Midbrain (tissue), 1 donor: ENCODE data around the gene ATM.
A peak's percentile ranks its signal among the peaks of the same experiment; 100 is the strongest.
"Not testable (repeated sequence)": the region's sequence is repeated elsewhere in the genome, so short reads cannot be mapped to it uniquely, and the experiment has no call there.

Source experiments
- DNase-seq: peaks from one replicate; lab custom pipeline; 2025; lab: John Stamatoyannopoulos, UW

Gene ATM

GRCh38 chr11:108286956-108287355 lies 64.1 kb downstream of the ATM start:
- no peak for DNase-seq

GRCh38 chr11:108289066-108289465 lies 66.2 kb downstream of the ATM start:
- not testable (repeated sequence) for DNase-seq

GRCh38 chr11:108289699-108290098 lies 66.8 kb downstream of the ATM start:
- DNase-seq = no peak

GRCh38 chr11:108293229-108293628 lies 70.4 kb downstream of the ATM start:
- no peak for DNase-seq

DNA sequence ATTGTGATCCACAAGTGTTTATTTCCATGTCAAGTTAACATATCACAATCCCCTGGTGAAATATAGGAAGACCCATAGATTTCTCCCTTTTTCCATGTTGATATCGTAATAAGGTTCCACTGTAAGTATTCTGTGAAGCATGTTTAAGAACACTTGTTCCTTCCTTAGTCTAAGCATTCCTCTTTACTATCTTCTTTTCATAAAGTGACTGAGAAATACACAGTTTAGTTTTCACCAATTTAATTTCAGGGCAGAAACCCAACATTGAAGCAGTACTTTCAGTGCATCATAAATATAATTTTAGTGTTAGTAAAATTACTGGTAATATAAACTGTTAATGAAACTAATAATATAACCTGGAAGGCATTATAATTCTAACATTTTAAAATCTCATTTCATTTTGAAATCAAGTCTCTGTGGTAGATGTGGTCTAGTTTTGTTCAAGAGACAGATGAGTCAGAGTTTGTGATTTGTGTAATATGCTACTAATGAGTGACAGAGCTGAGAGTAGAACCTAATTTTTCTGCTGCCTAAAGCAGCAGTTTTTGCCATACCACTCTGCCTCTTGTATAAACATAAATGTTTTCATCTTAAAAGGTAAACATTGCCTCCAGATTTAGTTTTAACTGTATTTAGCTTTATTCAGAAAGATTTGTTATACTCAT lies 79.4 kb downstream of the ATM start:
- DNase-seq = no peak

DNA sequence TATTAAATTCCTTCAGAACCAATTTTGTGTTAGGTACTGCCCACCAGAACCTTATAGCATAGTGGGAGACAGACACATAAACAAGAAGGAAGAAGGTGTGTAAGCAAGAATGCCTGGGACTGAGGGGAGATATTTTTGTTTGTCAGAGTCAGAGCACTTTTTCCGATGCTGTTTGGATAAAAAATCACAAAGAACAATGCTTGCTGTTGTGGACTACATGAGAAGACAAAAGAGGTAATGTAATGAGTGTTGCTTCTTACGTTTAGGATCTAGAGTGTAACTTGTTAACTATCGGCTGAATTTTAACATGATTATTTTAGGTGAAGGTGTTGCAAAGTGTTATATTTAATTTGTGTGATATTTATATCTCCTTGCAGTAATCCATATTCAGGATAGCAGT lies 84.9 kb downstream of the ATM start:
- peak; percentile 20 for DNase-seq

- DNase-seq = no peak
Observed at GRCh38 chr11:108313444-108313843, 90.6 kb downstream of the ATM start.

DNA sequence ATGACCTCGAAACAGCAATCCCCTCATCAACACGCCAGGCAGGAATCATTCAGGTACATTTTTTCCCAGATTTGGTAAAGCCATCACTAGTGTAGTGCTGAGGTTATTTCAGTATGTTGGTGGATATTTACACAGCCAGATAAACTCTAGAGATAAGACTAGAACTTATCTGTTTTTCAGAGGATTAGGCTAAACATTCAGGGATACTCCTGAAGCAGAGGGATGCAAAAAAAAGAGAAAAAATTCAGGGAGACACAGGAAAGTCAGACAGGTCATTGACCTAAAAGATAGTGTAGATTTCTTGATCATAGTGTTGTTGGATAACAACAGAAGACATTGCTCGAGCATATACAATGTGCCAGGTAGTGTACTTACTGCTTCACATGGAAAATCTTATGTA lies 93.2 kb downstream of the ATM start:
- no peak for DNase-seq

- no peak for DNase-seq
Observed at GRCh38 chr11:108319541-108320145, 96.8 kb downstream of the ATM start.

DNA sequence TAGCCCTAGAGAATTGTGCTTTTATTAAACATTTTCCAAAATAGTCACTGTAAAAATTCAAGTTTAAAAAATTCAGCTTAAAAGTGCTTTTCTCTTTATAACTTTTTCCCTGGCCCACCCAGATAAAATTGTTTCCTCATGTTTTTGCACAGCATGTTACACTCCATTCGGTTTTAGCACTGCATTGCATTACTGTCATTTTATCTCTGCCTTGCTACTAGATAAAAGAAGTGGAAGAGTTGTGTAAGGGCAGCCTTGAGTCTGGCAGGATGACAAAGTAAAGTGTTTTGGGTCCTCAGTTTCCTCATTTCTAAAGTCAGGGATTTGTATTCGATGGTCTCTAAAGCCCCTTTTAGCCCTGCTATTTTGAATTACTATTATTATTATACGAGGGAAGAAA lies 99.8 kb downstream of the ATM start:
- no peak for DNase-seq

GRCh38 chr11:108324587-108324986 lies 101.7 kb downstream of the ATM start:
- DNase-seq = no peak

DNA sequence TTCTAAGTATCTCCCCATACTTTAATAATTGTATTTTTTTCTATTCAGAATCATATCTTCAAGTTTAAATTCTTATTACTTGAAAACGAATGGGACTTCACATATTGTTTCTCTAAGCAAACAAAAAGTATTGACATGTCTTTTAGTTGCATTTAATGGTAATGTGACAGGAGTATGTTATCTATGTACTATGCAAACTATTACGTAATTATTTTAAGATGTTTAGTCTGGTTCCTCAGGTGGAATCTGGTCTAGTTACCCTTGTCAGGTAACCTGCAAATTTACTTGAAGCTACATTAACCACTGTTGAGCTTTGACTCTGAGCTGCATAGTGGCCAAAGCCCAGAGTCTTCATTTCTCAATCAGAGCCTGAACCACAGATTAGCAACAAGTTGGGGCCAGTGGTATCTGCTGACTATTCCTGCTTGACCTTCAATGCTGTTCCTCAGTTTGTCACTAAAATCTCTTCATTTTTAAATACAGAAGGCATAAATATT lies 110.6 kb downstream of the ATM start:
- no peak for DNase-seq

GRCh38 chr11:108338750-108339149 lies 115.9 kb downstream of the ATM start:
- no peak for DNase-seq

DNA sequence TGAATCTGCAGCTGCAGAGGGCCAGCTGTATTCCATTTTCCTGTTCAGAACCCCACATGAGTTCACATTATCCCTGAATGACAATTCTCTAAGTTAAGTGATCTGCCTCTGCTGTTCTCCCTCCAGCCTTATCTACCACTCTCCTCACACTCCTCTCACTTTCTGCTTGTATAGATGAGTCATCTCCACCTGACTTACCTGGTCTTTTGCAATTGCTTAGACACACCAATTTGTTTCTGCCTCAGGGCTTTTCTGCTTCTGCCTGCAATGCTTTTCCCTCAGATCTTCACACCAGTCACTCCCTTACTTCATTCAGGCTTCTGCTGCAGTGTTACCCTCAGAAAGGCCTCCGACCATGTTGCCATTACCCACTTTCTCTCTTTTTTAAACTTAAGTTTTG lies 118.1 kb downstream of the ATM start:
- DNase-seq = no peak

- DNase-seq = no peak
Observed at GRCh38 chr11:108341654-108342053, 118.8 kb downstream of the ATM start.

DNA sequence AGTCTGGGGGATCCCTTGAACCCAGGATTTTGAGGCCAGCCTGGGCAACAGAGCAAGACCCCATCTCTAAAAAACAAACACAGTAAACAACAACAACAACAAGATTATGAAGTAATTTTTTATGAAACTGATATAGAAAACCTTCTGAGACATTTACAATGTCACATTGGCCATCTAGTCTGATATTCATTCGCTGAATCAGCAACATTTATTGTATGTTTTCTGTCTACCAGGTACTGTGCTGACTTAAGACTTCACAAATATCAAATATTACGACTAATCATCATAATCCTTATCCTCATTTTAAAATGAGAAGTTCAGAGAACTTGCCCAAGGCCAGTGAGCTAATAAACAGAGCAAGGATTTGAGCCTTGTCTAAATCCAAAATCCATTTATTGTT lies 120.8 kb downstream of the ATM start:
- no peak for DNase-seq

- no peak for DNase-seq
Observed at GRCh38 chr11:108345767-108346166, 122.9 kb downstream of the ATM start.

- no peak for DNase-seq
Observed at GRCh38 chr11:108346451-108346850, 123.6 kb downstream of the ATM start.

GRCh38 chr11:108351468-108351867 lies 128.6 kb downstream of the ATM start:
- DNase-seq = no peak

- no peak for DNase-seq
Observed at GRCh38 chr11:108364159-108364558, 141.3 kb downstream of the ATM start.

GRCh38 chr11:108368134-108368533 lies 145.3 kb downstream of the ATM start:
- DNase-seq = peak; percentile 5

DNA sequence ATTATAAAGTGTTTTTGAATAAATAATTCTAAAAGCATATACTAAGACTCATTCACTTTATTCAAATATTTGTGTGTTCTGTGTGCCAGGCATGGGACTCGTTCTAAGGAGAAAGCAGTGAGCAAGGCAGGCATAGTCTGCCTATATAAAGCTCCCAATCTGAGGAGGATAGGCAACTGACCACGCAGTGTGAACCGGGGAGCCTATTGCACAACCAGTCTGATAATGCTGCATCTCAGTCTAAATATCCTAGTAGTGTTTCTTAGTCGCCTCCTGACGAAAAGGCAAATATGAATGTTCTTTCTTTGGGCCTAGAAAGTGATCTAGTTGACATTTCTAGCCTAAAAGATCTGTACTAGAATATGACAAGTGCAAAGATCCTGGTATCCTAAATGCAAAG lies 146.2 kb downstream of the ATM start:
- no peak for DNase-seq

DNA sequence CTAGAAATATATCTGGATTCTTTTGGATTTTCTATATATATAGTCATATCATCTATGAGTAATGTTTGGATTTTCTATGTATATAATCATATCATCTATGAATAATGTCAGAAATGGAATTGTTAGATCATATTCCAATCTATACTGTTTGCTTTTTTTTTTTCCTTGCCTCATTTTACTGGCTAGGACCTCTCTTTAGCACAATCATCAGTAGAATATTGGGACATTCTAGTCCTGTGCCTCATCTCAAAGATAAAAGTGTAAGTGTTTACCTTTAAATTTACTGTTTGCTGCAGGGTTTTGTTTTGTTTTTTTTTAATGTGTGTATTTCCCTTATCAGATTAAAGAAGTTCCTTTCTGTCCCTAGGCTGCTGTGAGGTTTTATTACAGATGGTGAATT lies 147.4 kb downstream of the ATM start:
- no peak for DNase-seq

DNA sequence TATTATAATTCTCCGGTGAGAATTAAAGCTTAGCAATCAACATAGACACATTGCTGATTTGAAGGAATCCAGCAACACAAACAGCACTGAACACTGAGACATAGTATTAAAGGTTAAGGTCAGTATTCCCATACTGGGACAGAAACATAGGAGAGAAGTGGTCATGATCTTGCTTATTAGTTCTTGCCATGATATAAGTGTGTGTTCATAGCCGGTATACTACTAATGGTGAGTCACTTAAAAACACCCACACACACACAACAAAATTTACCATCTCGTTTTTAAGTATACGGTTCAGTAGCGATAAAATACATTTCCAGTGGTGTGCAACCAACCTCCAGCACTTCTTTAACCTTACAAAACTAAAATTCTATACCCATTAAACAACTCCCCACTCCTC lies 148.1 kb downstream of the ATM start:
- DNase-seq = no peak
